Measurements from ENCODE around the gene LTC4S.
A peak's percentile ranks its signal among the peaks of the same experiment; 100 is the strongest.

The LTC4S gene

DNA sequence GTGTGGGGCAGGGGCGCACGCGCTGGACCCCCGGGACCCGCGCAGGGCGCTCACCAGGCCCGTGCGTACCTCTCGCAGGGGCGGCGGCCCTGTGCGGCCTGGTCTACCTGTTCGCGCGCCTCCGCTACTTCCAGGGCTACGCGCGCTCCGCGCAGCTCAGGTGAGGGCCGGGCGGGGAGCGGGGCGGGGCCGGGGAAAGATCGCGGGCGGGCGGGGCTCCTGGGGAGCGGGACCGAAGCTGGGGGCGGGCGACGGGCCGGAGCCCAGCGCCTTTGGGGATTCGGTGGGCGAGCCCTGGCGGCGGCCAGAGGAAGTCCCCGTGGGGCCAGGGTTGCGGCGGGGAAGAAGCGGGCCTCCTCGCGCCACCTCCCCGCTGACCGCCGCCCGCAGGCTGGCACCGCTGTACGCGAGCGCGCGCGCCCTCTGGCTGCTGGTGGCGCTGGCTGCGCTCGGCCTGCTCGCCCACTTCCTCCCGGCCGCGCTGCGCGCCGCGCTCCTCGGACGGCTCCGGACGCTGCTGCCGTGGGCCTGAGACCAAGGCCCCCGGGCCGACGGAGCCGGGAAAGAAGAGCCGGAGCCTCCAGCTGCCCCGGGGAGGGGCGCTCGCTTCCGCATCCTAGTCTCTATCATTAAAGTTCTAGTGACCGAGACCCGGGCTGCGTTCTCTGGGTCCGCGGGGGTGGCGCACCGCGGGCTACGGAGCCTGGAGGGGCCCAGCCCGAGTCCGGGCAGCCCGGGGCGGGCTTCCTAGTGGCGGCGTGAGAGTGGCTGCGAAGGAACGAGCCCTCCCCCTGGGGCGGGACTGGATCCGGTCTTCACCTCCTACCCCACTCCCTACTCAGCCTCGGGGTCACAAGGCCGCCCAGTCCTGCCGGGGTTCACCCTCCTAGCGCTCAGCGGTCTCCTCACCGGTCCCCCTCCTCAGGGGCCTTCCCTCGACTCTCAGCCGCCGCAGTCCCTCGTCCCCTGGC lies 2.4 kb downstream of the LTC4S start:
- peak; percentile 55 for DNase-seq (ENCODE audit: low read depth)

DNA sequence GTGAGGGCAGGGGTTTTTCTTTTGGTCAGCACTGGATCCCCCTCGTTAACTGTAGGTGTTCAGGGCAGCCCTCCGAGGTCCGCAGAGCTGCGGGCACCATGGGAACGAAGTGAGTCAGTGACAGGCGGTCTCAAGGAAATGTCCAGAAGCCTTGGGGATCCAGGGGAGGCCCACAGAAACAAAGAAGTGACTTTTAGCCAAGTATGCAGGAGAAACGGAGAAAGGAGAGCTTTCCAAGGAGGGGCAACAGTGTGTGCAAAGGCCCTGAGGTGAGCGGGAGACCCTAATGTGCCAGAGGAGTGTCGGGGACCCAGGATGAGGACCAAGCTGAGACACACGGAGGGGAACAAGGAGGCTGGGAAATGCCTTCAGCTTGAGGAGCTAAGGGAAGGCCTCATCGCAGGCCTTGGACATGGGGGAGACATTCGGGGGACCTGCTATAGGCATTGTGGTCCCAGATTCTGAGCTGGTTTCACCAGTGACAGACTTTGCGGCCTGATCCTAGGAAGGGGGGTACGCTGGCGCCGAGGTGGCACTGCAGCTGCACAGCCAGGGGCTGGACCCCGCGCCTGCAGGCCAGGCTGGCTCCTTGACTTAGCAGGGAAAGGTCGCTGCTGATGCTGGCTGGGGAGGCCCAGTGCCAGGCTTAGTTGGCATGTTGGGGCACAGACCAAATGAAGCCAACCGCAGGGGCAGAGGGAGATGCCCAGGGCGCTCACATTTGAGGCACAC lies 3.3 kb downstream of the LTC4S start:
- no peak for DNase-seq (ENCODE audit: low read depth)

DNA sequence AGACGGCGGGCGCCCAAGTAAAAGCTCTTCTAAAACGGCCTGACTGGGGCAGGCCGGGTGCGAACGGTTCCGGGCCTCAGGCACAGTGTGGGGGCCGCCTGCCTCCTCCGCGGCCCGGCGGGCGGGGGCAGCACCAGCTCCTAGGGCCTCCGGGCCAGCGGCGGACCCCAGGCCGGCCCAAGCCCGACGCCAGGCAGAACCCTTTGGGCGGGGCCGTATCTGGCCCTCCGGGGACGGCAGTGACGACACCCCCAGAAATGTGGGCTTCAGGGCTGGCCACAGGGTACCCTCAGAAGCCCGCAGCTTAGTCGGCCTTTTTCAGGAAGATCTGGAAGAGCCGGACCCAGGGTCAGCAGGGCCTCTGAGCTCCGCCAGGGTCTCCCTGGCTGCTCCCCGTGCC lies 4.0 kb downstream of the LTC4S start:
- DNase-seq (ENCODE audit: low read depth), result no peak

DNA sequence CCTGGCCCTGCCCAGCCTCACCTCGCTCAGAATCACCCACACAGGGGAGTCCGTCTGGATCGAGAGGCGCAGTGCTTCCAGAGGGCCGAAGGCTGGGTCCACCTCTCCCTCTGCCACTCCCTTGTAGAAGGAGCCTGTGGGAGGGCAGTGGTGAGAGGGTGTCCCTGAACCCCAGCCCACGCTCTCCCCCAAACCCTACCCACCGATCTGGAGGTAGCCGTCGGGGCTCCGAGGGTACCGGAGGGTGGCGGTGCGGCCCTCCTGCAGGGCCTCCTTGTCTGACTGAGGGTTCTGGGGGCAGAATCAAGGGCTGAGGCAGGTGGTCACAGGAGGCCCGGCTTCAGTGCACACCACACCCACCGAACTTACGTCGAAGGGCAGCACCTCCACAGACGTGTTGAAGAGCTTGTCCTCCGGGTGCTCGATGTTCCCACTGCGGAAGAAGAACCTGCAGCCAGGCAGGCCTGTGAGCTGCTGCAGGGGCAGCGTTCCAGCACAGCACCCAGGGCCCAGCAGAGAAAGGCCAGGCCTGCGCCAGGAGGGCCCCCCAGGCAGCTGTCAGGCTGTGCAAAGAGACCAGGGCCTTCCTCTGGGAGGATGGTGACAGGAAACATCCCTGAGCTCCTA lies 4.5 kb downstream of the LTC4S start:
- DNase-seq (ENCODE audit: low read depth), result no peak

DNA sequence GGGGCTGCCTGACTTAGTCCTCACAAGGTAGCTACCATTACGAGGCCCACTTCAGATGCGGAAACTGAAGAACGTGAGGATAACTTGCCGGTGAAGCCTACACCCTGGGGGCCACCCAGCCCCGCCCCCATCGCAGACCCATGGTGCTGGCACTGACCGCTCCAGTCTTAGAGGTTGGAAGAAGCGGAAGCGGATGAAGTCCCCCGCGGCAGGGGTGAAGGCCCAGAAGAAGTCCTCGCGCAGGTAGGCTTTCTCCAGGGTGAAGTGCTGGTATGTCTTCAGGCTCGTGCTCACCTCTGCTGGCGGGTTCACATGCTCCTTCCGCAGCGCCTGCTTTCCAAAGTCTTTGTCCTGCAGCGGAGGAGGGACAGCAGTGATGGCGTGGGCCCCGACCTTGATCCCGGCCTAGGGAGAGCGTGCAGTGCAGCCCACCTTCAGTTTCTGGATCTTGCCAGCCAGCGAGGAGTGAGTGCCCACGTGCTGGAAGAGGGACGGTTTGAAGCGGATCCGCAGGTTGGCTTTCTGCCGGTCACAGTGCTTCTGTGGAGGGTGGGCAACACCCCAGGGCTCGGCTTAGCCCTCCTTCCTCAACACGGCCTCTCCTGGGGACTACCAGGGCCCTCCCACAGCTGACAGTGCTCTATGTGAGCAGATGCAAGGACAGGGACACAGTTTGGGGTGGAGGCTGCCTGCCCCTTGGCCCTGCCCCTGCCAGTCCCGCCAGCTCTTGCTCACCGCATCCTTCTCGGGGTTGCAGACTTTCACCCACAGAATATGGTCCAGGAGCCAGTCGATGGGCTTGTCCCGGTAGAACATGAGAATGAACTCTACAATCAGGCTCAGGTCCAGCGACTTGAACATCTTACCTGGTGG lies 5.2 kb downstream of the LTC4S start:
- DNase-seq (ENCODE audit: low read depth), result no peak

DNA sequence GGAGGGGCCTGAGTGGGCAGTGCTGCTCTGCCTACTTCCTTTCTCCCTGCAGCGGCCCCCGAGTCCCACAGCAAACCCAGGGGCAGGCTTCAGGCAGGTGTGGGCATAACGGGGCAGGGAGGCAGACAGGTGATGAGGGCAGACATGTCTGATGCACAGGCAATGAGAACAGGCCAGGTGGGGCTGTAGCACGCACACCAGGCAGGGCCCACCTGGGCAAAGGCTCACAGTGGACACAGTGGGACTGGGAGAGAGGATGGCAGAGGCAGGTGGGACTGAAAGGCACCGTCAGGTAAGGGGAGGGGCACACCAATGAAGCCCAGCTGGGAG lies 5.8 kb downstream of the LTC4S start:
- no peak for DNase-seq (ENCODE audit: low read depth)

DNA sequence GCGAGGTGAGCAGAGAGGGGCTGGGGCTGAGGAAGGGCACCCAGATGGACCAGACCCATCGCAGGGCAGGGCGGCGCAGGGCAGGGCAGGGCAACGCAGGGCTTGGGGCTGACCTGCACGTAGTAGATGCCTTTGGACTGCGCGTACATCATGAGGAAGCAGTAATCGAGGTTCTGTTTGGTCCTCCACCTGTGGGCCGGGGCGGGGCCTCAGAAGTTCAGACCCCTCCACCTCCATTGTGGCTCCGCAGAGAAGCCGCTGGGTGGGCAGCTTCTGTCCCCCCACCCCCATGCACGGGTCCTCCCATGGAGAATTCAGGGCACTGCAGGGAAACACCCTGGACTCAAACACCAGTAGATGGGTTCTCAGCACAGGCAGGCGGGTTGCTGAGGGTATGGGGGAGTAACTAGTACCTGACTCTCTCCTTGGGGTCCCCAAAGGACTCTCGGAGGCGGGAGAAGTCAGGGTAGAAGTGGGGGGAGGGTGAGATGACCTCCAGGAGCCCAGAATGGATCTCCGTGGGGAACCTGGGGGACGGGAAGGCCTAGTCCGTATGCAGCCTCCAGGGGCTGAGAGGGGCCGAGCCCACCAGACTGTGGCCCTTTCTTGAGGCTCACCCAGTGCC lies 6.4 kb downstream of the LTC4S start:
- DNase-seq (ENCODE audit: low read depth), result no peak

DNA sequence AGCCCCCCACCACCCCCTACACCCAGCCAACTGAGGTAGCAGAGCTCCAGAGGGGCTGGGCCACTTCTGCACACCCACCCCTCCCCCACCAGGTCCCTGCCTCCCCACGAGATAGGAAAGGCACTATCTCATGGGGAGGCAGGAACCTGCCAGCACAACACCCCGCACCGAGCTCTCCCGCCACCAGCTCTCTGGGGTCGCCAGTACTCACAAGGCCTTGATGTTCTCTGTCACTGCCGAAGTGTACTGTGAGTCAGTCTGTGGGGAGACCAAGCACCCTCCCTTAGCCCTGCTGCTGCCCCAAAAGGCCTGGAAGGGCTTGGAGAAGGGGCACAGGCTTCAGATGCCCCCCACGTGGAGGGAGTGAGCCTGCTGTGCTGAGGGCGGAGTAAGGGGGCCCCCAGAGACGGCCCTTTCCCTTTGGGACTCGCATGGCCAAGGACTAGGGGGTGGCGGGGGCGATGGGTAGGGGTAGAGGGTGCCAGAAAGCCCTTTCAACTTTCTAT lies 7.0 kb downstream of the LTC4S start:
- DNase-seq (ENCODE audit: low read depth), result no peak

DNA sequence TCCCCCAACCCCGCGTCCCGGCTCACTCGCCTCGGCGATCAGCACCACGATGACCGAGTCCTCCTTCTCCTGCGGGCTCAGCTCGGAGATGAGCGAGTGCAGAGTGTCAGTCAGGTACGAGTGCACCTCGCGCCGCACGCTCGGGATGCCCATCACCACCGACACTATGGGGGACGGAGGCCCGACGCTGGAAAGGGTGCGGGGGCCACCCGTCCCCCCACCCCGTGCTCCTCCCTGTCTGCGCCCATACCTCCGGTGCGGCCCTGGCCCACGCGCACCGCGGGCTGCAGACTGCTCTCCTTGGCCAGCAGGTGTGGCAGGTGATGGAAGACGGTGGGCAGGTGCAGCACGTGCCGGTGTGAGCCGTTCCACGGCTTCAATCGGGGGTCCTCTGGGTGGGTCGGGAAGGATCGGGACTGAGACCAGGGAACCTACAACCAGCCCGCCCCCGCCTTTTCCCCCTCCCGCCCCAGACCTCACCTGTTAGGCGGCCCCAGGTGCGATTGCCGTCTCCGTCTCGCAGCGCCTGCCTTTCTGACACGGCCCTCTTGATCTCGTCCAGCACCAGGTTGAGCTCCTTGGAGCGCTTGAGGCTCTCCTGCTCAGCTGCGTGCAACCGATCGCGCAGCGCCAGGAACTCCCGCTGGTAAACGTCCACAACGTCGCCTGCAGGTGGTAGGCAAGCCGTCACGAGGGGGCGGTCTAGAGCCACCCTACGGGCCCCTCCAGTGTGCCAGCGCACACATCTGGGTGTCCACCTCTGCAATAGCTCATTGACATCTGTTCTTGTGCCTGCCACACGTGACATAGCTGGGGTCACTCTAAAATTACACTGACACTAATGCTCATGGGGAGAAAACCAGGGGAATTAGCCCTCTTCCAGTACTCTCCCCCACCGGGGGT lies 7.8 kb downstream of the LTC4S start:
- peak; percentile 76 for DNase-seq (ENCODE audit: low read depth)

DNA sequence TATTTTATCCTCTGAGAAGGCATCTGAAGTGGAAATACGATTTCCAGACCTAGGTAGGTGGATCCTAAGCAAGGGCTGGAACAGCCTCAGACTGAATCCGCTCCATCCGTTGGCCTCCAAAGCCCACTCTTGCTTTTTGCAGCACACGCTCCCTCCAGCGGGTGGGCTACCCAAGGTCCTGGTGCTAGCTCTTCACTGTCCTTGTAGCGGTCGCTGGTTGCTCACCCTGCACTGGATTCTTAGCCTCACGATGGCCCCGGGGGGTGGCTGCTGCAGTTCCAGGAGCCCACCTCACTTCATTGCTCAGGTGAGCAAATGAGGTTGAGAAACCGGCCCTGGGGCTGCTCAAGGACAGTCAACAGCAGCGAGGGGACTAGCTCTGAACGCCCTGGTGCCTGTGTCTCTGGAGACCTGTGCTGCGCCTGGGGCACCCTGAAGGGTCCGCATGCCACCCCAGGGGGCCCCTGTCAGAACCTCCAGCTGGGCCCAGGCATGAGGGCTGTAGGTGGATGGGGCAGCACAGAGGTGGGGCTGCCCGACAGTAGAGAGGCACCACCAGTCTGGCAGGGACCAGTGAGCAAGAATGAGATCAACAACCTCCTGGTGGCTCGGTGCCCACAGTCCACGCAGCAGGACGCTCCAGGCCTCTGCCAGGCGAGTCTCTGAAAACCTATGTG lies 8.6 kb downstream of the LTC4S start:
- no peak for DNase-seq (ENCODE audit: low read depth)

DNA sequence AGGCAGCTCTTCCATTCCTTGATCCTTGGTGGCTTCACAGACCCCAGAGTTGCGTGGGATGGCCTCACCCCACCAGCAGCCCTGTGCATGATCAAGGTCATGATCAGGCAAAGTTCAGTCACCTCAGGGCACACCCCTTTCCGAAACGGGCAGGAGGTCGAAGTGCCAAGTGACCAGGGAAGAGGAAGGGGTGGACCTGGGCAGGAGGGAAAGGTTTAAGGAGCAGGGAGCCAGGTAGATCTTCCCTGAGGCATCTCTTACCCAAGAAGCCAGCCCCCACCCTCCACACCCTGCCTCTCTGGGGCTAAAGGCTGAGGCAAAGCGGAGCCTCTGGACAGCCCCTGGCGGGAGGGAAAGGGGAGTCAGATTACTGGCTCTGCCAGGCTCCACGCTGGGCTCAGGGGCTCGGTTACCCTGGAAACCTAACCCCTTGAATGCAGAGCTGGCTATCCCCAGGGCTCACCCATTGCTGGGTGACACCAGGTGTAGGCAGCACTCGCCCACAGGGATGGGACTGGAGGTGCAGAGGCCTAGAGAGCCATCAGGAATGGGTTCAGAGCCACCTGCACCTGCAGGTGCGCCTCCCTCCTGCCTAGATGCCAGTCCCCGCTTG lies 9.3 kb downstream of the LTC4S start:
- no peak for DNase-seq (ENCODE audit: low read depth)

DNA sequence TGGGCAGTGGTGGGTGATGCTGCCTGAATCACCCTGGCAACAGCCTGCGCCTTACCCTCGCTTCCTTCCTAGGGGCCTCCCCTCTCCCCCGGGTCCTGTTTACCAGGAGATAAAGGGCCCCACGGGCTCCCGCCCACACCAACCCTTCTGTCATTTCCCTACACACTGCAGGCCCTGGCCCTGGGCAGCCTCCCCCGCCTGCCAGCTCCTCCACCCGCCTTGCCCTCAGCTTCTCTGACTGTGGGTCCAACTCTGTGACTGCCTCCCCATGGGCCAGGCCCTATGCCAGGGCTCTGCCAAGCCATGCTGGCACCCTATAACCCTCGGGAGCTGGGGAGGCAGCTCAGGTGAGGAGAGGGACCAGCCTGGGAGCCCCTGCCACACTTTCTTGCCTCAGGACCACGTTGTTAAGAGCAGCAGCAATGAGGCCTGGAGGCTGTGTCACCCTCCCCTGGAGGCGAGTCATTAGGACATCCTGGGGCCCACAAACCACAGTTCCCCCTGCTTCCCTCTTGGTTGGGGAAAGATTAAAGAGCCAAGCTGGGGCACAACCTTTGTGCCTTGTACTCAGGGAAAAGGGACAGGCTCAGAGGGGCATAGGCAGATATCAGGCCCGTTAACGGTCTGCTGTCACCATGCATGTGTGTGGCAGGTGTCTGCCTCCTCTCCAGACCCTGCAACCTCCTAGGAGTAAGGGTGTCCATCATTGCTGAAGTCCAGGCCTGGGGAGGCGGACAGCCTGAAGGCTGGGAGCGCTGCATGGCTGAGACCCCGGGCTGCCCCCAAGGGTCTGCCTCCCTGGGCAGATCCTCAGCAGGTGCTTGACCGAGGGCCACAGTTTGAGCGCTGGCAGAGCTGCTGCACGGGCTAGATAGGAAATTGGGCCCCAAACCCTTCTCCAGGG lies 10.1 kb downstream of the LTC4S start:
- DNase-seq (ENCODE audit: low read depth), result no peak

DNA sequence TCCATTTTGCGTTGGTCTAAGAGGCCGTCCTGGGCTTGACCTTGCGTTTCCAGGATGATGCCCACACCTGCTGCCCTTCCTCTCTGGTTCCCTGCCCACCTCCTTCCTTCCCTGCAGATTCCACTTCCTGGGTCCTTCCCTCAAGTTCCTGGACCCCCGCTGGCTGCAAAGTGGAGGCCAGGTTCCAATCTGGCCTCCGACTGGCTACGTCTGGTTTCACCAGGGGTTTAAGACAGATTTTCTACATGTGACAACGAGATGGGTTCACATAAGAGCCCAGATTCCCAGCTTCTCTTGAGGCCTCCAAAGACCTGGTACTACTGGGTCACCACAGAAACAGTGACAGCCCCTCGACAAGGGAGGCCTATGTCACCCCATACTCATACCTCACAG lies 10.8 kb downstream of the LTC4S start:
- DNase-seq (ENCODE audit: low read depth), result no peak

DNA sequence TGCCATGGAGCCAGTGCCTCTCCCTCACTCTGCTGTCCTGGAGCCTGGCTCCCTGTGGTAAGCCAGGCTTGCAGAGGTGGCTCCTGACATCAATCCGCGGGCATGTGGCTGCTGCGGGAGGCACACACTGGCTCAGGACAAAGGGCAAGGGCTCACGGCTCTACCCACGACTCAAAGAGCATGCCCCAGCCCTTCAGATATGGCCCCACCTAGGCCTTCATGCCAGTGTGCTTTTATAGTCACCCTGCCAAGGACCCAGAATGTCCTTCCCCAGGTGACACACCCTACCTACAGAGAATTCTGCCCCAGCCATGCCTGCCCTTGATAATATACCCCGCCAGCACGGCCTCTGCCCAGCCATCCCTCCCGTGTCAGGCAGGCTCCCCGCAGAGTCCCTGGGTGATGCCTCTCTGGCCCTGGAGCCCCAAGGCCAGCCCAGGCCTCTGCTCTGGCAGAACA lies 11.3 kb downstream of the LTC4S start:
- DNase-seq (ENCODE audit: low read depth), result no peak

DNA sequence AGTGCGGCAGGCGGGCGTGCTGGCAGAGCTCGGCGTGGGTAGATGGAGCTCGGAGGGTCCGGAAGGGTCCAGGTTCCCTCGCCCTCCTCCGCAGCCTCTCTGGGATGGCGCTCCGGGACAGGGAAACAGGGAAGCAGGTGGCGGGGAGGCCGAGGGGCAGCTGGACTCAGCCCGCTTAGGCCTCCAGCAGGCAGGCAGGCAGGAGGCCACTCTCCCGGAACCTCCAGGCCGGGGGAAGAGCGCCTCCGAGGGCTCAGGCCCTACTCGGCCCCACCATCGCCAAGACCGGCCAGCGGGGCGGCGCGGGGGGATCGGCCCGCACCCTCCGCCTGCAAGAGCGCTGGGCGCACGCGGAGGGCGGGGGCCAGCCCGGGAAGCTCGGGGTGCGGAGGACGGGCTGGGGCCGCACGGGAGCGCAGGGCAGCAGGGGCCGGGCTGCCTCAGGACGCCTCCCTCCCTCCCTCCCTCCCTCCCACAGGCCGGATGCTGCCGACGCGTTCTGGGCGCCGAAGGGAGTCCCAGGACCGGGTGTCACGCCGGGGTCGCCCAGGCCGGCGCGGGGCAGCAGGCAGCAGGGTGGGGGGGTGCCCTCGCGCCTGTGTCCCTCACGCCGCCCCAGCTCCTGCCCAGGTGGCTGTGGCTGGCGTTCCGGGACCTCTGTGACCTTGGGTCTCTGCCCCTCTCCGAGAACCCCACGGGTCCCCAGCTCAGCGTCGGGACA lies 11.9 kb downstream of the LTC4S start:
- no peak for DNase-seq (ENCODE audit: low read depth)

DNA sequence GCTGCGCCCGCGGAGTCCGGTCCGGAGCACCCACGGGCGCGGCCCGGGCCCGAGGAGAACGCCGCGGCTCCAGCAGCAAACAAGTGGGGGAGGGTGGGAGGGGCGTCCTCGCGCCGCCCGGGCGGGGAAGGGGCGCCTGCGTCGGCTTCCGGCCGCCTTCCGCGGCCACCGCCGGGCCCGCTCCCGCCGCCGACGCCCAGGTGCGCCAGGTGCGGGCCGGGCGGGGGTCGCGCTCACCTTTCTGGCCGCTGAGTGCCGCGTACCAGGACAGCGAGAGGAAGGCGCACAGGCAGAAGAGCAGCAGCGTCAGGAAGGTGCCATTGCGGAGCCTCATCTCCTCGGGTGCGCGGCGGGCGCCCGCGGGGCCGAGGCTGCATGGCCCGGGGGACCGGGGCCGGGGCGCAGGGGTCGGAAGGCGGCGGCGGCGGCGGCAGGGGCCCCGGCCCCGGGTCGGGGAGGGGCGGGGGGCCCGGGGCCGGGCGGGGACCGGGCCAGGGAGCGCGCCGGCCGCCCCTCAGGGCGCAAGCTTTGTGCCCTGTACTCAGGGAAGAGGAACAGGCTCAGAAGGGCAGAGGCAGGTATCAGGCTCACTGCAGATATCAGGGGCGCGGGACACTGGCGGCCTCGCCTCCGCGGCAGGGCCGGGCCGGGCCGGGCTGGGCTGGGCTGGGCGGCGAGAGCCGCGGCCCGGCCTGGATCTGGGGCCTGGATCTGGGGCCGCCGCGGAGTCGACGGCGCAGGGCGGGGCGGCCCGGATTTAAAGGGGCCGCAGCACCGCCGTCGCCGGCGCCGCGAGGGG lies 12.7 kb downstream of the LTC4S start, which contains the start of gene MGAT4B:
MGAT4B (minus strand) TSS at position 617 of the 799 bp plus-strand sequence; CDS start at position 334, 283 bp downstream.
- DNase-seq (ENCODE audit: low read depth), result no peak
